GM18951 (cell line): Measurements from ENCODE around the gene CREB5.

Experiments
- POLR2A ChIP-seq: IDR thresholded peaks from 4 replicates; pipeline ENCODE4 v1.6.1; 2011; ENCODE audit warnings: mild to moderate bottlenecking; ENCODE audit not compliant: insufficient read length, insufficient read depth; ENCODE audit errors: extremely low read depth
- in situ Hi-C: fragments of 300-500 bp; cut with MboI; formaldehyde crosslinking; loops from one replicate; pipeline ENCODE4 v1.12.0; 2022; ENCODE audit warnings: low sequenced_read_pairs, mixed read lengths, inconsistent platforms; ENCODE audit not compliant: unreplicated experiment

The CREB5 gene

GRCh38 chr7:28708033-28708951 is 296.0 kb downstream of the CREB5 start:
- in situ Hi-C loops: no loop called here
- no peak for TF ChIP-seq POLR2A

GRCh38 chr7:28709748-28710147 is 297.4 kb downstream of the CREB5 start:
- no peak for TF ChIP-seq POLR2A
- in situ Hi-C loops: no loop called here

GRCh38 chr7:28711114-28711513 is 298.8 kb downstream of the CREB5 start:
- no peak for TF ChIP-seq POLR2A
- in situ Hi-C loops: no loop called here

GRCh38 chr7:28714459-28715120 is 302.3 kb downstream of the CREB5 start:
- in situ Hi-C loops: no loop called here
- no peak for TF ChIP-seq POLR2A

- no peak for TF ChIP-seq POLR2A
- in situ Hi-C loops: no loop called here
These were observed 305.2 kb downstream of the CREB5 start for GRCh38 chr7:28717445-28718054.

GRCh38 chr7:28718055-28718481 is 305.8 kb downstream of the CREB5 start:
- in situ Hi-C loops: no loop called here
- TF ChIP-seq POLR2A: no peak

GRCh38 chr7:28718545-28718944 is 306.2 kb downstream of the CREB5 start:
- no peak for TF ChIP-seq POLR2A
- in situ Hi-C loops: no loop called here

- in situ Hi-C loops: no loop called here
- TF ChIP-seq POLR2A: no peak
These were observed 310.4 kb downstream of the CREB5 start for GRCh38 chr7:28722684-28723083.

GRCh38 chr7:28723336-28723735 is 311.0 kb downstream of the CREB5 start:
- in situ Hi-C loops: no loop called here

GRCh38 chr7:28724563-28724962 is 312.2 kb downstream of the CREB5 start:
- in situ Hi-C loops: no loop called here
- no peak for TF ChIP-seq POLR2A

More at GRCh38 chr7:28723336-28723735, 311.0 kb downstream of the CREB5 start:
- TF ChIP-seq POLR2A: no peak

GRCh38 chr7:28725045-28725642 is 312.8 kb downstream of the CREB5 start:
- TF ChIP-seq POLR2A: no peak
- in situ Hi-C loops: no loop called here

- TF ChIP-seq POLR2A: no peak
- in situ Hi-C loops: no loop called here
These were observed 313.6 kb downstream of the CREB5 start for GRCh38 chr7:28725911-28726310.

- no peak for TF ChIP-seq POLR2A
These were observed 314.2 kb downstream of the CREB5 start for GRCh38 chr7:28726555-28726954.

More at GRCh38 chr7:28726555-28726954, 314.2 kb downstream of the CREB5 start:
- in situ Hi-C loops: no loop called here
